ENCODE measurements around the gene HUNK.

The HUNK gene

GRCh38 chr21:31986035-31986856 lies 113.4 kb downstream of the HUNK start:
- TF ChIP-seq TCF12 (IDR thresholded peaks at IDR 0.05; ENCODE audit: low read depth) (no peak), NFIC (IDR thresholded peaks at IDR 0.05) (no peak), REST (IDR thresholded peaks at IDR 0.05; ENCODE audit: low read depth) (no peak), USF1 (IDR thresholded peaks at IDR 0.05) (no peak), ZBTB7A (IDR thresholded peaks at IDR 0.05; ENCODE audit: low read depth) (no peak)

GRCh38 chr21:31987696-31988095 lies 114.9 kb downstream of the HUNK start:
- TF ChIP-seq FOXM1 (IDR thresholded peaks at IDR 0.05; ENCODE audit: borderline replicate concordance, low read depth) (no peak), CREB1 (IDR thresholded peaks at IDR 0.05; ENCODE audit: low read depth) (no peak), EP300 (IDR thresholded peaks at IDR 0.05; ENCODE audit: borderline replicate concordance) (no peak), CEBPB (IDR thresholded peaks at IDR 0.05) (no peak), USF1 (IDR thresholded peaks at IDR 0.05) (no peak), ZBTB7A (IDR thresholded peaks at IDR 0.05; ENCODE audit: low read depth) (no peak), TEAD4 (IDR thresholded peaks at IDR 0.05) (no peak), YY1 (IDR thresholded peaks at IDR 0.05; ENCODE audit: low read depth) (no peak), REST (IDR thresholded peaks at IDR 0.05; ENCODE audit: low read depth) (no peak), RAD21 (IDR thresholded peaks at IDR 0.05; ENCODE audit: low read depth) (no peak), MAX (IDR thresholded peaks at IDR 0.05) (no peak), TCF12 (IDR thresholded peaks at IDR 0.05; ENCODE audit: low read depth) (no peak), NFIC (IDR thresholded peaks at IDR 0.05) (no peak), EGR1 (IDR thresholded peaks at IDR 0.05) (no peak), TAF1 (IDR thresholded peaks at IDR 0.05; ENCODE audit: low read depth) (no peak)

GRCh38 chr21:31988492-31989290 lies 115.9 kb downstream of the HUNK start:
- no peak for TF ChIP-seq TCF12 (IDR thresholded peaks at IDR 0.05; ENCODE audit: low read depth)
- TF ChIP-seq TEAD4 (IDR thresholded peaks at IDR 0.05): no peak
- no peak for TF ChIP-seq RAD21 (IDR thresholded peaks at IDR 0.05; ENCODE audit: low read depth)
- no peak for TF ChIP-seq FOXM1 (IDR thresholded peaks at IDR 0.05; ENCODE audit: borderline replicate concordance, low read depth)
- TF ChIP-seq NFIC (IDR thresholded peaks at IDR 0.05): no peak
- no peak for TF ChIP-seq TAF1 (IDR thresholded peaks at IDR 0.05; ENCODE audit: low read depth)
- TF ChIP-seq USF1 (IDR thresholded peaks at IDR 0.05): no peak
- TF ChIP-seq CREB1 (IDR thresholded peaks at IDR 0.05; ENCODE audit: low read depth): no peak
- no peak for TF ChIP-seq CEBPB (IDR thresholded peaks at IDR 0.05)
- TF ChIP-seq EP300 (IDR thresholded peaks at IDR 0.05; ENCODE audit: borderline replicate concordance): no peak
- no peak for TF ChIP-seq EGR1 (IDR thresholded peaks at IDR 0.05)
- no peak for TF ChIP-seq ZBTB7A (IDR thresholded peaks at IDR 0.05; ENCODE audit: low read depth)
- no peak for TF ChIP-seq REST (IDR thresholded peaks at IDR 0.05; ENCODE audit: low read depth)
- TF ChIP-seq MAX (IDR thresholded peaks at IDR 0.05): no peak
